Suprapubic skin (tissue), 4 donors: ENCODE results near the gene SEL1L3. TPM values are rescaled to one million over a fixed set of nuclear protein-coding genes. Genes with fewer than 3 reads are reported as not detected.

Experiments
- DNase-seq, 2 donors: peaks; one replicate each; pipeline ENCODE4 v3.0.0-alpha.2; 2019; ENCODE audit warnings: low spot score in 2 of 2
- H3K27ac ChIP-seq: fragments of 200-600 bp; sonication (generic); one replicate; pipeline ENCODE4 v1.5.1; 2019
- H3K27me3 ChIP-seq: fragments of 200-600 bp; sonication (generic); one replicate; pipeline ENCODE4 v1.5.1; 2019
- H3K36me3 ChIP-seq: fragments of 200-600 bp; sonication (generic); one replicate; pipeline ENCODE4 v1.5.1; 2019
- H3K4me1 ChIP-seq: fragments of 200-600 bp; sonication (generic); one replicate; pipeline ENCODE4 v1.5.1; 2019
- H3K4me3 ChIP-seq: fragments of 200-600 bp; sonication (generic); one replicate; pipeline ENCODE4 v1.5.1; 2019; ENCODE audit warnings: mild to moderate bottlenecking
- H3K9me3 ChIP-seq: fragments of 200-600 bp; sonication (generic); one replicate; pipeline ENCODE4 v1.5.1; 2019
- CTCF ChIP-seq, 2 donors: fragments of 200-600 bp in 1 of 2; fragments of 450-650 bp in 1 of 2; sonication (generic) in 1 of 2; IDR thresholded peaks; one replicate each; pipeline ENCODE4 v1.5.1; 2016 to 2019; ENCODE audit warnings: antibody characterized with exemption in 2 of 2, mild to moderate bottlenecking in 1 of 2, moderate library complexity in 1 of 2
- EP300 ChIP-seq: sonication (generic); formaldehyde crosslinking; IDR thresholded peaks from one replicate; pipeline ENCODE4 v1.6.1; 2017; ENCODE audit warnings: antibody characterized with exemption
- POLR2A ChIP-seq, 2 donors: fragments of 450-650 bp; IDR thresholded peaks; one replicate each; pipeline ENCODE4 v1.6.1; 2017; ENCODE audit warnings: antibody characterized with exemption in 2 of 2, mild to moderate bottlenecking in 2 of 2, moderate library complexity in 2 of 2
- POLR2AphosphoS5 ChIP-seq, 3 donors: sonication (generic); formaldehyde crosslinking; IDR thresholded peaks; one replicate each; pipeline ENCODE4 v1.6.1; 2017; ENCODE audit warnings: antibody characterized with exemption in 3 of 3
- WGBS: methylation state at CpG from one replicate; pipeline ENCODE4 v1.1.5; 2018; 5-methylcytosine and 5-hydroxymethylcytosine counted together
- total RNA-seq, 4 donors: library from RNA; depleted of rRNA; stranded (reverse); fragments of >200 nt; gene quantifications; one replicate each; pipeline ENCODE4 v1.1.0, GENCODE V29; 2016

SEL1L3 gene
- total RNA-seq, 4 donors from 2014 or later: 5.5 to 16.0 (median 12.3) TPM

- 68% methylated on average over 5 of the region's 5 CpGs for WGBS
- no peak for DNase-seq
- no peak for TF ChIP-seq CTCF (IDR thresholded peaks at IDR 0.05)
- Histone ChIP-seq H3K36me3 (no peaks in the 10 kb centered on the region), H3K27ac (no peak overlapping the region), H3K4me3 (no peak overlapping the region), H3K9me3 (no peaks in the 10 kb centered on the region), H3K4me1 (no peaks in the 10 kb centered on the region), H3K27me3 (no peaks in the 10 kb centered on the region)
Observed at GRCh38 chr4:25842229-25842845, 20.5 kb downstream of the SEL1L3 start.

- H3K27me3 ChIP-seq: no peaks in the 10 kb centered on the region
- no peak for DNase-seq
- H3K27ac ChIP-seq: no peak overlapping the region
- H3K4me1 ChIP-seq: no peaks in the 10 kb centered on the region
- H3K4me3 ChIP-seq: no peak overlapping the region
- no peak for TF ChIP-seq POLR2A (IDR thresholded peaks at IDR 0.05)
- no peak for TF ChIP-seq POLR2AphosphoS5 (IDR thresholded peaks at IDR 0.05)
- TF ChIP-seq EP300: no peak
- TF ChIP-seq CTCF (IDR thresholded peaks at IDR 0.05): no peak
- H3K9me3 ChIP-seq: no peaks in the 10 kb centered on the region
- 92% methylated on average over 12 of the region's 12 CpGs for WGBS
- no peaks in the 10 kb centered on the region for H3K36me3 ChIP-seq
Observed at GRCh38 chr4:25839687-25840086, 23.1 kb downstream of the SEL1L3 start.

GRCh38 chr4:25839233-25839632 is 23.6 kb downstream of the SEL1L3 start:
- no peaks in the 10 kb centered on the region for H3K9me3 ChIP-seq
- no peak overlapping the region for H3K4me3 ChIP-seq
- TF ChIP-seq EP300 (no peak), POLR2A (IDR thresholded peaks at IDR 0.05) (no peak), CTCF (IDR thresholded peaks at IDR 0.05) (no peak), POLR2AphosphoS5 (IDR thresholded peaks at IDR 0.05) (no peak)
- no peak overlapping the region for H3K27ac ChIP-seq
- DNase-seq: no peak
- no peaks in the 10 kb centered on the region for H3K27me3 ChIP-seq
- H3K4me1 ChIP-seq: no peaks in the 10 kb centered on the region
- 80% methylated on average over 8 of the region's 8 CpGs for WGBS
- no peaks in the 10 kb centered on the region for H3K36me3 ChIP-seq

GRCh38 chr4:25838526-25838925 is 24.3 kb downstream of the SEL1L3 start:
- TF ChIP-seq CTCF (IDR thresholded peaks at IDR 0.05) (no peak), POLR2AphosphoS5 (IDR thresholded peaks at IDR 0.05) (no peak), EP300 (no peak), POLR2A (IDR thresholded peaks at IDR 0.05) (no peak)
- WGBS: 80% methylated on average over 8 of the region's 8 CpGs
- Histone ChIP-seq H3K27me3 (no peaks in the 10 kb centered on the region), H3K4me3 (no peak overlapping the region), H3K4me1 (no peaks in the 10 kb centered on the region), H3K36me3 (no peaks in the 10 kb centered on the region), H3K27ac (no peak overlapping the region), H3K9me3 (no peaks in the 10 kb centered on the region)
- DNase-seq: no peak

- no peaks in the 10 kb centered on the region for H3K36me3 ChIP-seq
- TF ChIP-seq EP300 (no peak), POLR2AphosphoS5 (IDR thresholded peaks at IDR 0.05) (no peak), CTCF (IDR thresholded peaks at IDR 0.05) (no peak), POLR2A (IDR thresholded peaks at IDR 0.05) (no peak)
- 89% methylated on average over 4 of the region's 4 CpGs for WGBS
- no peaks in the 10 kb centered on the region for H3K4me1 ChIP-seq
- H3K27ac ChIP-seq: no peak overlapping the region
- no peak for DNase-seq
- H3K4me3 ChIP-seq: no peak overlapping the region
- no peaks in the 10 kb centered on the region for H3K27me3 ChIP-seq
- H3K9me3 ChIP-seq: no peaks in the 10 kb centered on the region
Observed at GRCh38 chr4:25837107-25837506, 25.7 kb downstream of the SEL1L3 start.
